GOT3 (cell line): Measurements from ENCODE around the gene TMIGD2.
"Not testable (repeated sequence)": the region's sequence is repeated elsewhere in the genome, so short reads cannot be mapped to it uniquely, and the experiment has no call there.

Experiments used
- DNase-seq: peaks from one replicate; lab custom pipeline; 2025; ENCODE audit warnings: mixed read lengths; lab: John Stamatoyannopoulos, UW

Gene TMIGD2

DNA sequence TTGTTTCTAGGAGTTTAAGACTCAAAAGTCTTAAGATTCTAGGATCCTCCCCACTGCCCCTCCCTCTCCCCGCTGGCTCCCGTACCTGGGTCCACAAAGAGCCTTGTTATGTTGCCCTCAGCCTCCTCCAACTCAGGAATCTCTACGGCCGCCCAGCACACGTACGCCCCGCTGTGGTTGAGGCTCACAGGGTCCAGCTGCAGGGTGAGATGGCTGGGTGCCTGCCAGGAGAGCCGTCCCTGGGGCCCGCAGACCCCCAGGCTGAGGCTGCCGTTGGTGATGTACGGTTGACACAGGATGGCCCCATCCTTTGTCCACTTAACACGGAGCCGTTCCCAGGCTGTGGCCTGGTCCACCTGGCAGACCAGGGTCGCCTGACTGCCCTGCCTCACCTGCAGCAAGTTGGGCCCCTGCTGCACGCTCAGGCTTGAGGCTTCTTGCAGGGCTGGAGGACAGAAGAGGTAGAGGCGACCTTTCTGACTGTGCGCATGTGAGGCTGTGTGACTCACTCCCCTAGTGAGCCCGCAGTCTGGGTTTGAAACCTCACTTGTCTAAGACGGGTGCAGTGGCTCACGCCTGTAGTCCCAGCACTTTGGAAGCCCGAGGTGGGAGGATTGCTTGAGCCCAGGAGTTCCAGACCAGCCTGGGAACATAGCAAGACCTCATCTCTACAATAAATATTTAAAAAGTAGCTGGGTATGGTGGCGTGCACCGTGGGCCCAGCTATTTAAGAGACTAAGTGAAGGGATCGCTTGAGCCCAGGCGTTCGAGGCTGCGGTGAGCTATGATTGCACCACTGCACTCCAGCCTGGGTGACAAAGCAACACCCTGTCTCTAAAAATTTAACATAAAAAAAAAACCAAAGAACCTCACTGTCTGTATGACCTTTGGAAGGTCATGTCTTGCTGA lies 4.0 kb downstream of the TMIGD2 start:
- no peak for DNase-seq

DNA sequence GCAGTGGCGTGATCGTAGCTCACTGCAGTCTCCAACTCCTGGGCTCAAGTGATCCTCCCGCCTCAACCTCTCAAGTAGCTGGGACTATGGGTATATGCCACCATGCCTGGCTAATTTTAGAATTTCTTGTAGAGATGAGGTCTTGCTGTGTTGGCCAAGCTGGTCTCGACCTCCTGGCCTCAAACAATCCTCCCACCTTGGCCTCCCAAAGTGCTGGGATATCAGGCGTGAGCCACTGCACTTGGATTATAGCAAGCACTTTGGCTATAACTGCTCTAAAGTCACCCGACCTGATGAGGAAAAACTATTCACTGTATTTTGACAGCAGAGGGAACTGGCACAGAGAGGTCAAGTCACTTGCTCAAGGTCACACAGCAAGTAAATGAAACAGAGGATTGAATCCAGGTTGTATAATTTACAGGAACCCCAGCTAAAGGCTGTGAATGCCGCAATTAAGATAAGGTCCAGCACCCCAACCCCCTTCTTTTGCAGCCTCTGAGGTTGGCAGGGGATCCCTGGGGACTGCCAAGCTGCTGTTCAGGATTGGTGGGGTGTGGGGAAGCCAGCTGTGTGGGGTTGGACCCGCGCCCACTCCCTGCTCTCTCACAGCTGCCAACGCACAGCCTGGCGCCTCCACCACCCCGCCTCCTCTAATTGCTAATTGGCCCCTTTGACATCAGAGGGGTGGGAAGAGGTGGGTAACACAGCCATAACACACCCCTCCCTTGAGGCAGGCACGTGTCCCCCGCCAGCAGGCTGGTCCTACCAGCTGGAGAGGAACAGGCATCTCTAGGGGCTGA lies 6.0 kb downstream of the TMIGD2 start:
- DNase-seq = no peak

DNA sequence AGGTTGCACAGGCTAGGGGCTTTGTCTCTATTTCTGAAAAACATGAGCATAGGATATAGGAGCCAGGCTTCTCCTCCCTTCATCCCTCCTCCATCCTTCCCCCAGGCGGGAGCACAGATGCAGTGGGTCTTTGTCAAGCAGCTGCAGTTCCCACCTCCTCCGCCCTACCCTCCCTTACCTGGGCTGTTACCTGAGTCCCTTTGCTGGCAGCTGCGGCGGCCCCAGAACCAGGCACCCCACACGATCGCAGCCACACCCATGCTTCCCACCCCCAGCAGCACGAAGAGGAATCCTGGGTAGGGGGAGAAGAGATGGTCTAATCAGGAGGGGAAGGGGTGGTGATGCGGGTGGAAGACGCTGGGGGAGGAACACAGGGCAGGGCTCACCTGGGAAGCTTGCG lies 7.8 kb downstream of the TMIGD2 start:
- no peak for DNase-seq

DNA sequence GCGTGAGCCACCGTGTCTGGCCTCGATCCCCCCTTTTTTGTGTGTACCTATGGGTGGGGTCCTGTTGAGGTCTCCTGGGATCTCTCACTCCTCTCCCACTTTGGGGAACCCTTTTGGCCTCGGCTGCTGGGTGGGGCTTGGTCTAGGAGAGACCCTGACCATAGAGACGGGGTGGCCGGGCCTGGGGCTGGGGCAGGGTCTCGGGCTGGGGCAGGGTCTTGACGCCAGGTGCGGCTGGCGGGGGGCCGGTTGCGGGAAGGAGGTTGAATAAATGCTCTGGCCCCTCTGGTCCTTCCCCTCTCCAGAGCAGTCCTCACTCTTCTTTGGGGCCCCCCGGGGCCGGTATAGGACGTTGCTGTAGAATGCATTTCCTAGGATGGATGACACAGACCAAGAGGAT lies 9.7 kb downstream of the TMIGD2 start:
- no peak for DNase-seq

DNA sequence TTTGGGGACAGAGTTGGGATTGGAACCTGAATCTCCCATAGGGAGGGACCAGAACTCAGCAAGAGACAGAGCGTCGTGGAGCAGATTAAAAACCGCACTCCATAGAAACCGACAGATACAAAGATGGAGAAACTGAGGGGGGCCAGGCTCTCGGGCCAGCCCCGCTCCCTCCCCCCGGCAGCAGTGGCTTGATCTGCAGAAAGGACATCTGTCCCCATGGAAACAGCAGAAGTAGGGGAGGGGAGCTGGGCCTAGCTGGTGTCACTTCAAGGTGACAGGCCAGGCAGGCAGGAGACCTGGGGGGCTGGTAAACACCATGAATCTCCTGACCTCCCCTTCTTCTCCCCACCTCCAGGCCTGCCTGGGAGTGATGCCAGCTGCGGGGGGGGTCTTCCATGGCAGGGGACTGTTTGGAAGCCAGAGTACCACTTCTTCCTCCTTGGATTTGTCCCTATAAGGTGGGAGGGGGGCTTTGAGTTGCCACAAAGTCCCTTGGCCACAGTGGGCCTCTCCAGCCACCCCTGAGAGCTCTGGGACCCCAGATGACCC lies 10.9 kb downstream of the TMIGD2 start:
- DNase-seq = no peak

DNA sequence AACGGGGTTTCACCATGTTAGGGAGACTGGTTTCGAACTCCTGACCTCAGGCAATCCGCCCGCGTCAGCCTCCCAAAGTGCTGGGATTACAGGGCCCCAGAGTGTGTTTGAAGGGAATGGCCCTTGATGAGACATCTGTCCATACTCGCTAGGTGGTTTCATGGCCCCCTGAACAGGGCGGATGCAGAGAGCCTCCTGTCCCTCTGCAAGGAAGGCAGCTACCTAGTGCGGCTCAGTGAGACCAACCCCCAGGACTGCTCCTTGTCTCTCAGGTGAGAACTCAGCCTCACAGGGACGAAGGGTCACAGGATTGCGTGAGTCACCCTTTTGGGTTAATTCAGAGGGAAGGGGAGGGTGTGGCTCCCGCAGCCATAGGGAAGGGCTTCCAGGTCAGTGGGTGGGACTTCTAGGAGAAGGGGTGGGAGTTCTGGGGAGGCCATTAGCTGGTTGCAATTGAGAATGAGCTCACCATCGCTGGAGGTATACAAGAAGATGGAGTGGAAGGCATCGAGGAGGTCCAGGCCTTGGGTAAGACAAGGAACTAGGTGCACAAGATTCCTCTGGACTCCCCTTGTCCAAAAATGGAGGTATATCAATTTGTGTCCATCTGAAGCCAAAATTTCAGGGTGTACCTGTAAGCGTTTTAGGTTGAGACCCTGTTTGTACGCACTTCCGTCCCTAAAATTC lies 14.0 kb downstream of the TMIGD2 start:
- no peak for DNase-seq

DNA sequence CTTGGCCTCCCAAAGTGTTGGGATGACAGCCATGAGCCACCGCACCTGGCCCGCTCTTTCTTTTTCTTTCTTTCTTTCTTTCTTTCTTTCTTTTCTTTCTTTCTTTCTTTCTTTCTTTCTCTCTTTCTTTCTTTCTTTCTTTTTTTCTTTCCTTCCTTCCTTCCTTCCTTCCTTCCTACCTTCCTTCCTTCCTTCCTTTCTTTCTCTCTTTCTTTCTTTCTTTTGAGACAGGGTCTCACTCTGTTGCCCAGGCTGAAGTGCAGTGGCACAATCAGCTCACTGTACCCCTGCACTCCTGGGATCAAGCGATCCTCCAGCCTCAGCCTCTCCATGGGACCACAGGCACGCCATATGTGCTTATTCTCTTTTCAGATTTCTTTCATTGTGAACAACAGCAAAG lies 16.0 kb downstream of the TMIGD2 start:
- DNase-seq = not testable (repeated sequence)

DNA sequence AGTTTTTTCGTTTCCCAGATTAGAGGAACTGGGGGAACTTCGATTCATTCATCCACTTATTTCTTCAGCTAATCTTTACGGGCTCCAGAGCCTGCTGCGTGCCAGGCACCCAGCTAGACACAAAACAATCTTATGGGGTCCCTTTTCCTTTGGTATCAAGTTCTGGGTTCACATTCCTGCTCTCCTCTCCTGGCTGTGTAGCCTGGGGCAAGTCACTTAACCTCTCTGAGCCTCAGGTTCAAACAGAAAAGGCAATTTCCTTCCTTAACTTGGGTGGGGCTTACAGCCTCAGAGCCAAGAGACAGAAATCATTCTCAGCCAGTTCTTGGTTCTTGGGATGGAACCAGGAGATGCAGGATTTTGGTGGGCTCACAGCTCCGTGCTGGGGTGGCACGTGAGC lies 17.2 kb downstream of the TMIGD2 start:
- DNase-seq = no peak

DNA sequence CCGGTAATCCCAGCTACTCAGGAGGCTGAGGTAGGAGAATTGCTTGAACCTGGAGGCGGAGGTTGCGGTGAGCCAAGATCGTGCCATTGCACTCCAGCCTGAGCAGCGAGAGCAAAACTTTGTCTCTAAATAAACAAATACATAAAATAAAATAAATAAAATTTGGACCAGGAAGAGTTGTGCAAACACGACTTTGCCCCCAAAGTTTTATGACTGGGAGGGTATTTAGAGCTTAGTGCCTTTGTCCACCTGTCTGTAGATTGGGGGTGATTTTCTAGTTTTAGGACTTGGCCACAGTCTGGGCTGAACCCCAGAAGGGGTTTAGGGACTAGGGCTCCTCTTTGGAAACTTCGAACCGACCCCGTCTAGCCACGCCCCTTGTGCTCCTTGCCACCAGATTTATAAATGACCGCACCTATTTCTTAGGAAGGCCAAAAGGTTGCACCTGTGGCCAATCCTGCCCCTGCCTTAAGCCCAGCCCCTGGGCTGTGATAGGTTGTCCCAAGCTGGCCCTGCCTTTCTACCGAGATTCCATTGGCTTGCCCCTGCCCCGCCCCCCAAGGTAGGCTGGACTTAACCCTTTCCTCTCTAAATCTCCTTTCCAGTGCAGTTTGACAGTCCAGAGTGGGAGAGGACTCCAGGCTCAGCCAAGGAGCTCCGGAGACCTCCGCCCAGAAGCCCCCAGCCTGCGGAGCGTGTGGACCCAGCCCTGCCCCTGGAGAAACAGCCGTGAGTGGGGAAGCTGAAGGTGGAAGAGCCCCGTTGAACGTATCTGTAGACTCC lies 17.8 kb downstream of the TMIGD2 start:
- no peak for DNase-seq

DNA sequence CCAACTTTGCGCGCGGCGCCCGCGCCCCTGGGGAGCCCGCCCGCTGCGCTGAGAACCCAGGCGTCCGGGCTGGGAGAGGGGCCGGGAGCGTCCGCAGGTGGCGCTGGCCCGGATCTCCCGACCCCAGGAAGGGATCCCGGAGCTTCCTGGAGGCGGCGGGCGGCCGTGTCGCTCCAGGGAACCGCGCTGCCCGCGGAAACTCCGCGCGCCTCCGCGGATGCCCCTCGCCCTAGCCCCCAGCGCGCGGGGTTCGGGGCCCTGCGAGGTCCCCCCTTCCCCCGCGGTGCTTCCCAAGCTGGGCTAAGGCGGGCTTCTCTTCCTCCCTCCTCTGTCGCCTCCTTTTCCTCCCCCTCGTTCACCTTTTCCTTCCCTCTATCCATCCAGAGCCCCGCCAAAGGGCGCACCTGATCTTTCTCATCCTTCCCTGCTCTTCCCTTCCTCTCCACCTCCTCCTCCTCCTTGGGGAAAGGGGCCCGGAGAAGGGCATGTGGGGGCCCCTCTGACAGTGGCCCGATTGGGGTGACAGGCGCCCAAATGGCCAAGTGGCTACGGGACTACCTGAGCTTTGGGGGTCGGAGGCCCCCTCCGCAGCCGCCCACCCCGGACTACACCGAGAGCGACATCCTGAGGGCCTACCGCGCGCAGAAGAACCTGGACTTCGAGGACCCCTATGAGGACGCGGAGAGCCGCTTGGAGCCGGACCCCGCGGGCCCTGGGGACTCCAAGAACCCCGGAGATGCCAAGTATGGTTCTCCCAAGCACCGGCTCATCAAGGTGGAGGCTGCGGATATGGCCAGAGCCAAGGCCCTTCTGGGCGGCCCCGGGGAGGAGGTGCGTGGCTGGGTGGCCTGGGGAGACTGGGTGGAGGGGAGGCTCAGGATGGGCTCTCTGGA lies 22.4 kb downstream of the TMIGD2 start:
- no peak for DNase-seq

DNA sequence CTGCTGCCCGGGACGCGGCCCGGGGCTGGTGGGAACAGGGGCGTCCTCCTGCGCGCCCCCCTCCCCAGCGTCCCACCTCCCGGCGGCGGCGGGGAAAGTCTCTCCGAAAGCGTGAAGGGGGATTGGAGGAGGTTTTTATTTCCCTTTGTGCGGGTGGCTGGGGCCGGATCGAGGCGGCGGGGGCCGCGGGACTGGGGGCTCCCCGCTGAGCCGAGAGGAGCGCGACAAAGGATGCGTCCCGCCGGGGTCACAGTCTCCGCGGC lies 23.0 kb downstream of the TMIGD2 start:
- DNase-seq = no peak

DNA sequence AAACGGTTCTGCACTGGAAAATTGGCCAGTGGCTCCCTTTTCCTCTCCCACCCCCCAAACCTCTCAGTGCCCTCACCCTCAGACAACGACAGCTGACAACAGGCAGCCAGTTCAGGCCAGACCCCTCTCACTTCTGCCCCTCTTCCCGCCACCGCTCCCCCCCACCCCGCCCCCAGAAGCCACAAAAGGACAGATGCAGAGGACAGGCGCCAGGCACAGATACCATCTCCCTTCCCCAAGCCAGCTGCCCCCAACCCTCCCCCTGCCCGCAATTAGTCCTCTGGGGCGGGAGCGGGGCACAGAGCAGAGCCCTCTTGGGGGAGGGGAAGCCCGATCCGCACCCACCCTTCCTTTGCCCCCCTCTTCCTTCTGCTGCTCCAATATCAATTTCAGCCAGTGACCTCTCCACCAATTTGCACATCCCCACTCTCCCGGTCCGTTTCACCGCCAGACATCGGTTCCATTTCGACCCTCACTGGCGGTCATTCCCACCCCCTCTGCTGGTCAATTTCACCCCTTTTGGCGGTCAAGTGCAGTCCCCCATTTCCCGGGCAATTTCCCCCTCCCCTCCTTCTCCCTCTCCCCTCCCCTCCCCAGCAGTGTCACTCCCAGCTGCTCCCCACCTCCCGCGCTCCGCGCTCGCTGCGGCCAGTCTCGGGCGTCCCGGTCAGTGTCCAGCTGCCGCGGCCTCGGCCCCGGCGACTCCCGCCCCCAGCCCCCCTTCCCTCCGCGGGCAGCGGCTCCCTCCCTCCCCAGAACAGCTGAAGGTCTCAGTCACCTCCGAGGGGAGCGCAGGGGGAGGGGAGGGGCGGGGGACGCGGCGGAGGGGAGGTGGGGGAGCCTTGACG lies 23.5 kb downstream of the TMIGD2 start, which contains the start of gene SHD:
Gene SHD, plus strand, starts transcription at position 848 of the 848 bp plus-strand sequence. CDS start 798 bp downstream, outside the sequence.
- no peak for DNase-seq

DNA sequence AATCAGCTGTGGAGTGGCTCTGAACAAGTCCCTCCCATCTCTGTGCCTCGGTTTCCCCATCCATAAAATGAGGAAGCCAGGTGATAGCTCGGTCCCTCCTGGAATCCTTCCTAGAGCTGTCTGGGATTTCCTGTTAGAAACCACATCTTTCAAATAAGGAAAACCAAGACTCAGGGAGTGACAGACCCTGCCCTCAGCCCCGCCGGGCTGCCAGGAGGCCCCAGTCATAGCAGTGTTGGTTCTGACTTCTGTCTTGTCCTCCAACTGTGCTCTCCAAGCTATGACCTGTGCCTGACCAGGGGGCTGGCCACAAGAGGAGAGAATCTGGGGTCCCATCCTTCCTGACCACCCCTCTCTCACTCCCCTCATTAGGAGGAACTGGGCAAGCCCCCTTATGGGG lies 24.2 kb downstream of the TMIGD2 start:
- no peak for DNase-seq

DNA sequence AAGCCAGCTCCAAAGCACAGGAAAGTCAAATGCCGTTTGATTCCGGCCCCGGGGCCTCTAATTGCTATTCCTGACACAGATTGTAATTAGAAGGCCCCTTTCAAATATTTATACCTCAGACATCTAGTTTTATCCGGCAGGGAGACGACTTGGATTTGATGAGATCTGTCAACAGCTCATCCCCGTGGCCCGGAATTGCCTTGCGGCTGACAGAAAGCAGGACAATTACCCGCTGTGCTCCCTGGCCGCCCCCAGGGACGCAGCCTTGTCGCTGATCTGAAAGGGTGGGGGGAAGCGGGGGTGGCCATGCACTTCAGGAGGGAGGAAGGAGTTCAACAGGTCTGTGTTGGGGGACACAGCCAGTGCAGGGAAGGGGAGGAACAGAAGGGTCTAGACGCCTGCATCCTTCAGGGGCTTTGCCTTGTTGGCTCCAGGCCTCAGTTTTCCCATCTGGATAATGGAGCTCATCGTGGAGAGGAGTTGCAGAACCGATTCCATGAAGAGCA lies 24.9 kb downstream of the TMIGD2 start:
- no peak for DNase-seq

DNA sequence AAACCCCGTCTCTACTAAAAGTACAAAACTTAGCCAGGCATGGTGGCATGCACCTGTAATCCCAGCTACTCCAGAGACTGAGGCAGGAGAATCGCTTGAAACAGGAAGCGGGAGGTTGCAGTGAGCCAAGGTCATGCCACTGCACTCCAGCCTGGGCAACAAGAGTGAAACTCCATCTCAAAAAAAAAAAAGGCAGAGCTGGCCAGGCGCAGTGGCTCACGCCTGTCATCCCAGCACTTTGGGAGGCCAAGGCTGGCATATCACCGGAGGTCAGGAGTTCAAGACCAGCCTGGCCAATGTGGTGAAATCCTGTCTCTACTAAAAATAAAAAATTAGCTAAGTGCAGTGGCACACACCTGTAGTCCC lies 27.9 kb downstream of the TMIGD2 start:
- not testable (repeated sequence) for DNase-seq

DNA sequence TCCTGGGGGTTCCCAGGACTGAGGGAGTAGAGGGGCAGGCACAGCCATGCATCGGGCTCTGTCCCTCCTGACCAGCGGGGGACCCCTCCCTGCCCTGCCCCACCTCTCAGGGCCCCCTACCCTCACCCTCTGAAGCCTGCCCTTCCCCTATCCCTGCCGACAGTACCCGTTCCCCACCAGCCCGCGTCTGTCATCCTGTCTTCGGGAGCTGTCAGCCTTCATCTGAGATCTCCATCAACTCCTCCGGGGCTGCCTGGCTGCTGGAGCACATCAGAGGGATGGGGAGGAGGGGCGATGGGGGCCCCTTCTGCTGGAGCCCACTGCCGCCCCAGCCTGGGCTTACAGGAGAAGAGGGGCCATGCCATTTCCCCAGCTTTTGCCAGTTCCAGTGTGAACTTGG lies 29.3 kb downstream of the TMIGD2 start:
- DNase-seq = no peak

DNA sequence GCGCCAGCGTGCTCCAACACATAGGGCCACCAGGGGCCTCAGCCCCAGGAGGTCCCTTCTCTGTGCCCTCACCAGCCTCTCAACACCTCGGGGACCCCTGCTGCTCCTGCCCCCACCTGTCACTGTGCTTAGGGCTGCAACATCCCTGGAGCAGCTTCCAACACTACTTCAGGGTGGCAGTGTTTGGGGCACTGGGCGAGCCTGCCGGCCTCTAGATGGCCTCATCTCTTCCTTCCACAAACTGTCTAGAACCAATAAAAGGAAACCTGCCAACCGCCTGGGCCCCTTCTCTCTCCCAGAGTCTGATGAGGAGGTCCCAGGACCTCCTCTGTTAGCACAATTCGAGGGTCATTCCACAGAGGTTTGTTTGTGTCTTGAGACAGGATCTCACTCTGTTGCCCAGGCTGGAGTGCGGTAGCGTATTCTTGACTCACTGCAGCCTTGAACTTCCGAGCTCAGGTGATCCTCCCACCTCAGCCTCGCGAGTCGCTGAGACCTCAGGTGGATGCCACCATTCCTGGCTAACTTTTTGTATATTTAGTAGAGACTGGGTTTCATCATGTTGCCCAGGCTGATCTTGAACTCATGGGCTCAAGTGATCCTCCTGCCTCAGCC lies 33.3 kb downstream of the TMIGD2 start:
- DNase-seq = no peak

DNA sequence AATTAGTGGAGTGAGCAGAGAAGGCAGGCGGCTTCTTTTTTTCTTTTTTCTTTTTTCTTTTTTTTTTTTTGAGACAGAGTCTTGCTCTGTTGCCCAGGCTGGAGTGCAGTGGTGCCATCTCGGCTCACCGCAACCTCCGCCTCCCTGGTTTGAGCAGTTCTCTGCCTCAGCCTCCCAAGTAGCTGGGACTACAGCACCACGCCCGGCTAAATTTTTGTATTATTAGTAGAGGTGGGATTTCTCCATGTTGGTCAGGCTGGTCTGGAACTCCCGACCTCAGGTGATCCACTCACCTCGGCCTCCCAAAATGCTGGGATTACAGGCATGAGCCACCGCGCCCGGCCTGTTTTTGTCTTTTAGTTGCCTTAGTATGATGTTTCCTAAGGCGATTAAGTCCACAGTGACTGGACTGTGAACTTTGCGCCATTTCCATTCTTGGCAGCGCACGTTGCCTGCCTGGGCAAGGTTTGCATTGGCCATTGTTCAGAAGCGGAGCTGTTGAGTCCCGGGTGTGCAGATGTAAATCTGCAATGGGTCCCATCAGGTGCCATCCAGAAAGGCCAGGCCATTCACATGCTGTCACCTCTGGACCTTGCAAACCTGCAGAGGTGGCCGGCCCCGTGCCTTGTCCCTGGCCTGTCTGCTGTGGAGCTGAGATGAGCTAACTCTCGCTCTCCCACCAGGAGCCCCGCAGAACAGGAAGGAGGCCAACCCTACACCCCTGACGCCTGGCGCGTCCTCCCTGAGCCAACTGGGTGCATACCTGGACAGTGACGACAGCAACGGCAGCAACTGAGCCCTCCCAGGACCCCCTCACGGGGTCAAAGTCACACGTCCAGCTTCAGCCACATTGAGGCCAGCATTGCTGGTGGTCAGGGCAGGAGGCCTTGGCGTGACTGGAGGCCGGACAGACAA lies 34.0 kb downstream of the TMIGD2 start:
- DNase-seq = no peak
